Stimulated activated naive CD8-positive, alpha-beta T cell treated with anti-CD3 and anti-CD28 coated beads, Interleukin-15, amount 100 ng/mL, for 72 hours (primary cell): ENCODE measurements around the gene FGGY.
A peak's percentile ranks its signal among the peaks of the same experiment; 100 is the strongest.
"Not testable (repeated sequence)": the region's sequence is repeated elsewhere in the genome, so short reads cannot be mapped to it uniquely, and the experiment has no call there.

Source experiments
- ATAC-seq: fragments of 150-1000 bp; cut with Tn5 transposase; 2 replicates; pipeline ENCODE4 v1.10.0; 2021; ENCODE audit warnings: mild to moderate bottlenecking, moderate library complexity
- DNase-seq, 2 donors: peaks; one replicate each; pipeline ENCODE4 v3.0.0; 2021 to 2022
- H3K27ac Mint-ChIP-seq, 2 donors: one replicate each; pipeline ENCODE4 v1.8.0; 2022; ENCODE audit warnings: mild to moderate bottlenecking in 2 of 2, mixed read lengths in 2 of 2, moderate library complexity in 2 of 2
- H3K27me3 Mint-ChIP-seq: one replicate; pipeline ENCODE4 v1.8.0; 2022; ENCODE audit warnings: mixed read lengths
- H3K4me1 Mint-ChIP-seq: one replicate; pipeline ENCODE4 v1.8.0; 2022; ENCODE audit warnings: mild to moderate bottlenecking, mixed read lengths
- H3K4me3 Mint-ChIP-seq, 2 donors: one replicate each; pipeline ENCODE4 v1.8.0; 2022; ENCODE audit warnings: mild to moderate bottlenecking in 2 of 2, mixed read lengths in 2 of 2, moderate library complexity in 1 of 2
- H3K9me3 Mint-ChIP-seq, 2 donors: one replicate each; pipeline ENCODE4 v1.8.0; 2022; ENCODE audit warnings: mixed read lengths in 2 of 2

Gene FGGY

DNA sequence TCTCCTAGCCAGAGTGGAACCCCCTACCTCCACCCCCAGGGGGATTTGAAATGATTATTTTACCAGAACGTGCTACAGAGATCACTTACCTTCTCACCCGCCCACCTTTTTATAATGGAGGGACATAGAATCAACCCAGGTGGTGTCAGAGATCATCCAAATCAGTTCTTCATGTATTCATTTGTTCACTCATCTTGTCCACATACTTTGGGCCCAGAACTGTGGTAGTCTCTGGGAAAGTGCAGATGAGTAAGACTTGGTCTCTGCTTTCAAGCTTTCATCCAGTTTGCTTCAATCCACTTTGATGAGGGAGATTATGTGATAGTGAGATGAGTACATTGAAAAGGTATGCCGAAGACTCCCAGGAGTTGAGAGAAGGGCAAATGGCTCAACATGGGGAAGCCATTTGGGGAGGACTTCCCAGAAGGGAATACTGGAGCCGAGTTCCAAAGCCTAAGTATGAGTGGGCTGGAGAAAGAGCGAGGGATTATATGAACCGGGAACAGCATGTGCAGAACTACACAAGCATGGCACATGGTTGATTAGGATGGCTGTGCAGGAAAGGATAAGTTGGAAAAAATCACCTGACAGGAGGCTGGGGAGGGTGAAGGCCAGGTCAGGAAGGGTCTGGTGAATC lies 1.9 kb downstream of the FGGY start:
- Mint-ChIP-seq H3K27ac (no peak overlapping the region), H3K27me3 (no peaks in the 10 kb centered on the region), H3K4me3 (peak overlapping the region; percentile 93 to 98), H3K4me1 (peaks cover 24% of the 10 kb centered on the region), H3K9me3 (peaks cover 8 to 11% of the 10 kb centered on the region in 2 donors)
- ATAC-seq (no peak), DNase-seq (no peak)

GRCh38 chr1:59299670-59300069 lies 2.8 kb downstream of the FGGY start:
- Mint-ChIP-seq H3K9me3 (peaks cover 16 to 17% of the 10 kb centered on the region in 2 donors), H3K4me1 (peaks cover 24% of the 10 kb centered on the region)
- DNase-seq, H3K4me3 Mint-ChIP-seq, H3K27me3 Mint-ChIP-seq, H3K27ac Mint-ChIP-seq, ATAC-seq: not testable (repeated sequence)

DNA sequence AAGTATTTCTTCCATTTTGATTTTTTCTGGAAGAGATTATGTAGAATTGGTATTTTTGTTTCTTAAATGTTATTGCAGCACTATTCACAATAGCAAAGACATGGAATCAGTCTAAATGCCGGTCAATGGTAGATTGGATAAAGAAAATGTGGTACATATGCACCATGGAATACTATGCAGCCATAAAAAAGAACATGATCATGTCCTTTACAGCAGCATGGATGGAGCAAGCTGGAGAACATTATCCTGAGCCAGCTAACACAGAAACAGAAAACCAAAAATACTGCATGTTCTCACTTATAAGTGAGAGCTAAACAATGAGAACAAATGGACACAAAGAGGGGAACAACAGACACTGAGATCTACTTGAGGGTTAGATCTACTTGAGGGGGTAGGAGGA lies 5.4 kb downstream of the FGGY start:
- no peak for ATAC-seq
- no peak overlapping the region for H3K4me3 Mint-ChIP-seq
- peaks cover 16% of the 10 kb centered on the region for H3K4me1 Mint-ChIP-seq
- H3K27ac Mint-ChIP-seq = no peak overlapping the region
- DNase-seq = no peak
- peaks cover 38 to 39% of the 10 kb centered on the region in 2 donors for H3K9me3 Mint-ChIP-seq
- H3K27me3 Mint-ChIP-seq = no peaks in the 10 kb centered on the region

- H3K27ac Mint-ChIP-seq = no peak overlapping the region
- peaks cover 38 to 39% of the 10 kb centered on the region in 2 donors for H3K9me3 Mint-ChIP-seq
- peaks cover 19% of the 10 kb centered on the region for H3K4me1 Mint-ChIP-seq
- no peak for DNase-seq
- H3K4me3 Mint-ChIP-seq = no peak overlapping the region
- H3K27me3 Mint-ChIP-seq = no peaks in the 10 kb centered on the region
- no peak for ATAC-seq
Measured at GRCh38 chr1:59302871-59303270, 6.0 kb downstream of the FGGY start.

- Mint-ChIP-seq H3K27me3 (no peaks in the 10 kb centered on the region), H3K4me3 (no peak overlapping the region), H3K27ac (peak overlapping the region in 1 of 2 donors; percentile 47), H3K4me1 (peaks cover 13% of the 10 kb centered on the region), H3K9me3 (peaks cover 30 to 32% of the 10 kb centered on the region in 2 donors)
- ATAC-seq (no peak), DNase-seq (no peak)
Measured at GRCh38 chr1:59305188-59305587, 8.3 kb downstream of the FGGY start.

DNA sequence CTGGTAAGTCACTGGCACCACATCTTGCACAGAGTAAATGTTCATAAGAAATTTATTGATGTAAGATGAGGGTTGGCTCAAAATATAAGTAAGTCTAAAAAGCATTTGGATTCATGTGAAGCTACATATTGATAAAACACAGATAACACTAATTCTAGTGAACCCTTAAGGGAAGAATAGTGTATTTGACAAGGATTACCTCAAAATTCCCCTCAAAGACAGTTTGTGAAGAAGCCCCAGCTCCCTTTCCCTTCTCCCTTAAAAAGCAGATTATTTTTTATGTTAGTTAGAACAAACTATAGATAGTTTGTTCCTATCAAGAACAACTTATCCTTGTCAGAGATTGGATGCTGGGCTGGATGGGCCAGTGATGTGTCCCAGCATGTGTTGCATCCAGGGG lies 10.7 kb downstream of the FGGY start:
- ATAC-seq = no peak
- peaks cover 18% of the 10 kb centered on the region for H3K4me1 Mint-ChIP-seq
- H3K27ac Mint-ChIP-seq = no peak overlapping the region
- DNase-seq = no peak
- H3K27me3 Mint-ChIP-seq = no peaks in the 10 kb centered on the region
- no peak overlapping the region for H3K4me3 Mint-ChIP-seq
- peaks cover 35 to 37% of the 10 kb centered on the region in 2 donors for H3K9me3 Mint-ChIP-seq

GRCh38 chr1:59308839-59309238 lies 11.9 kb downstream of the FGGY start:
- peaks cover 18% of the 10 kb centered on the region for H3K4me1 Mint-ChIP-seq
- ATAC-seq = no peak

DNA sequence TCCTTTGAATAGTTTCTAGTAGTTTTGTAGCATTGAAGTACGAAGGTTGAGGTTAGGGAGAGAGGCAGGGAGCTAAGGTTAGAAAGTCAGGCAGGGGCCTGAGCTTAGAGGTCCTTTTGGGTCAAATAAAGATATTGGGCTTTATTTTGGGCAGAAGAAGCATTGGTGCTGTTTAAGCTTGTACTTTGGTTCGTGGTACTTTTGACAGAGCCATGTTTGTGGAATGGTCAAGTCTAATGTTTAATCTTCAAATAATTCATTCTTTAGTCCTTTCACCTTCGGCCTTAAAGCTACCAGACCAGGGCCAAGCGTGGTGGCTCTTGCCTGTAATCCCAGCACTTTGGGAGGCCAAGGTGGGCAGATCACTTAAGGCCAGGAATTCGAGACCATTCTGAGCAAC lies 12.5 kb downstream of the FGGY start:
- H3K4me1 Mint-ChIP-seq = peaks cover 22% of the 10 kb centered on the region
- peak overlapping the region; percentile 43 to 88 for H3K27ac Mint-ChIP-seq
- DNase-seq = no peak

More at GRCh38 chr1:59308839-59309238, 11.9 kb downstream of the FGGY start:
- Mint-ChIP-seq H3K4me3 (no peak overlapping the region), H3K27me3 (no peaks in the 10 kb centered on the region), H3K27ac (peak overlapping the region; percentile 43 to 88), H3K9me3 (peaks cover 35 to 46% of the 10 kb centered on the region in 2 donors)
- DNase-seq = no peak

DNA sequence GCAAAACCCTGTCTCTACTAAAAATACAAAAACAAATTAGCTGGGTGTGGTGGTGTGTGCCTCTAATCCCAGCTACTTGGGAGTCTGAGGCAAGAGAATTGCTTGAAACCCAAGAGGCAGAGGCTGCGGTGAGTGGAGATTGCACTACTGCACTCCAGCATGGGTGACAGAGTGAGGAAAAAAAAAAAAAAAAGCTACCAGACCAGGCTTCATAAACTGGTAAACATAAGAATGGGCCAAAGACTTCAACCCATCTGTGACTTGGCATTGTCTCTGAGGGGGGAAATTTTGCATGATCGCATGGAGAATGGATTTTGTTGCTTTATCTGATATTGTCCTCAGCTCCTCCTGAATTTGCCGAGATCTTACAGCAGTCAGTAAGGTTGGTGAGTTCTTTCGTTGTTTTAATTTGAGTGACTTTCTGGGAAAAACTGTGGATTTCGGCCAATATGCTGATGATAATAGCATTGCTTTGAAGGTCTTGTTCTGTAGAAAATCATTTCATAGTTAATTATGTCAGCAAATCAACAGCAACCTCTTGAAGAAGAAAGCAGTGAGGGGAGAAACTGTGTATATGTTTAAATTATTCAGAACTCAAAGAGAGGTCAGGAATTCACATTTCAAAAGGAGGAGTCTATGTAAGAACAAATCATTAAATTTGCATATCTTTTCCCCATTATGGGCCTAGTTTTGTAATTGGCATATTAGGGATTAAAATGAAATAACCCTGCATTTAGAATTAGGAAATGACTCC lies 13.1 kb downstream of the FGGY start:
- H3K27me3 Mint-ChIP-seq = no peaks in the 10 kb centered on the region
- no peak overlapping the region for H3K4me3 Mint-ChIP-seq
- H3K4me1 Mint-ChIP-seq = peaks cover 28% of the 10 kb centered on the region
- DNase-seq (no peak), ATAC-seq (no peak)
- H3K9me3 Mint-ChIP-seq = peaks cover 26 to 35% of the 10 kb centered on the region in 2 donors
- H3K27ac Mint-ChIP-seq = no peak overlapping the region

More for the DNA sequence above, 12.5 kb downstream of the FGGY start:
- no peak for ATAC-seq
- Mint-ChIP-seq H3K4me3 (no peak overlapping the region), H3K9me3 (peaks cover 30 to 40% of the 10 kb centered on the region in 2 donors), H3K27me3 (no peaks in the 10 kb centered on the region)

DNA sequence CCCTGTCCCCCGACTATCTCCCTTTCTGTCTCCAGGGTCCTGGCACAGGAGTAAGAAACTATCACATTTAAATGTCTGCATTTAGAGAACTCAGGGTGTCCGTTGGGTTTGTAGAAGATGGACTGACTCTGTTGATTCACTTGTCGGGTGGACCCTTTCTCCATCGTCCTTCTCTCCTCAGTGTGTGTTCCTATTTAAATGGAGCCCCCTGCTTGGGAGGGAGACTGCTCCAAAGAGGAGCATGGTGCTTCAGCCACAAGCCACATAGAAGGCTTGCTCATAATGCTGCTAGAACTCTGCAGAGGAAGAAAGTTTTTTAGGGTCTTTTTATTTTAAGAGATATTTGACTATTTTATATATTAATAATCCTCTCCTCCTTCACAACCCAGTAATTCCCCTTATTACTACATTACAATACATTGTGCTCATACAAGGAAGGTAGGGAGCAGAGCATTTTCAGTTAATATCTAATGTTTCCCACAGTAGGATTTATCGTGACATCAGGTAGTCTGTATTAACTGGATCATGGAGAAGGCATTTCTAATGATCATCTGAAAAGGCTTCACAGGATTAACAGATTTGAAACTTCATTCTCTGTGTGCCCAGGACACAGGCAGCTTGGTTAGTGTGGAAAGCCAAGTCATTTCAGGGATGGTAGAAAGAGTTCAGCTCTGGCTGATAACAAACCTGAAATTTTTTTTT lies 13.8 kb downstream of the FGGY start:
- Mint-ChIP-seq H3K9me3 (peaks cover 20 to 27% of the 10 kb centered on the region in 2 donors), H3K4me1 (peaks cover 35% of the 10 kb centered on the region), H3K4me3 (no peak overlapping the region), H3K27ac (no peak overlapping the region), H3K27me3 (no peaks in the 10 kb centered on the region)
- DNase-seq (no peak), ATAC-seq (no peak)

- Mint-ChIP-seq H3K27ac (peak overlapping the region in 1 of 2 donors; percentile 62), H3K4me3 (peak overlapping the region in 1 of 2 donors; percentile 4), H3K9me3 (peaks cover 8 to 15% of the 10 kb centered on the region in 2 donors), H3K4me1 (peaks cover 42% of the 10 kb centered on the region), H3K27me3 (no peaks in the 10 kb centered on the region)
- DNase-seq (no peak), ATAC-seq (no peak)
Measured at GRCh38 chr1:59314776-59315528, 18.1 kb downstream of the FGGY start.

- DNase-seq (no peak), ATAC-seq (no peak)
- Mint-ChIP-seq H3K27me3 (no peaks in the 10 kb centered on the region), H3K9me3 (peaks cover 8 to 15% of the 10 kb centered on the region in 2 donors), H3K27ac (peak overlapping the region in 1 of 2 donors; percentile 62), H3K4me1 (peaks cover 42% of the 10 kb centered on the region), H3K4me3 (peak overlapping the region in 1 of 2 donors; percentile 4)
Measured at GRCh38 chr1:59315529-59316463, 18.9 kb downstream of the FGGY start.

DNA sequence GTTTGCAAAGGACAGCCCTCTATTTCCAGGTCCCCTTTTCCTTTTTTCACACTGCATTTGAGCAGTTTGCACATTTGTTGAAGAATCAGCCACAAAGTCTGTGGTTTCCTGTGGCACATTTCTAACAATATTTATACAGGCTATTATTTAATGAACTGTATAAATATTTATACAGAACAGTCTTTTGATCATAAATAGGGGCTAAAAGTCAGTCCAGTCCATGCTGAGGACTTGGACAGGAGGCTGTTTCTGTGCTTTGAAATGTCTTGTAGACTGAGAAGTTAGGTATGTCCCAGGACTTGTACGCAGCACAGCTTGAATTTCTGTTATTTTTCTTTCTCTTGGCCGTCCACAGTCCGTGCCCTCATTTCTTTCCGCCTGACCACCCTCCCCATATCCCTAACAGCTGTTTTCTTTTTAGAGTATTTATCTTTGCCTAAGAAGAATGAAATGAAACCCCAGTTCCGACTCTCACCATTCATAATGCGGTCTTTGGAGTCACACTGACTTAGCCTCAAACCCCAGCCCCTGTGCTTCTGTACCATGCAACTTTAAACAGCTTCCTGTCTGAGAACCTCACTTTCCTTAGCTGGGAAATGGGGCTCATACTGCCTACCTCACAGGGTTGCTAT lies 19.7 kb downstream of the FGGY start:
- ATAC-seq = peak; percentile 37
- DNase-seq = no peak
- Mint-ChIP-seq H3K27ac (no peak overlapping the region), H3K27me3 (no peaks in the 10 kb centered on the region), H3K9me3 (peaks cover 5 to 15% of the 10 kb centered on the region in 2 donors), H3K4me3 (peak overlapping the region in 1 of 2 donors; percentile 27), H3K4me1 (peaks cover 42% of the 10 kb centered on the region)

DNA sequence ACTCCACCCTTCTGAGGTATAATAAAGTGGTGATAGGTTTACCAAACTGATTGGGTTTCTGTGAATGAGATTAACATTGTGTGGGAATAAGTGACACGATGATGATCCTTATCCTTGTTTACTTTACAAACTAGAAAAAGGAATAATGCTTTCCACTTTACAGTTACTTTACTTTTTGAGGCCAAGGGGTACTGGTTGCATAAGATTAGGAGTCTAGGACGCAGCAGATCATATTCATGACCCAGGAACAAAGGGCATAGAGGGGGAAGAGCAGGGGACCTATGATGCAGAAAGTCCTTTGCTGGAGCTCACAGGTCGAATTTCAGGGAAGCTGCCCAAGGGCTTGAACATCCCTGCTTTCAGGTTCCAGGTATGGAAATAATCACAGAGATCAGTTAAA lies 20.4 kb downstream of the FGGY start:
- peak overlapping the region in 1 of 2 donors; percentile 10 for H3K27ac Mint-ChIP-seq

More for the DNA sequence above, 20.4 kb downstream of the FGGY start:
- no peak for DNase-seq
- H3K4me3 Mint-ChIP-seq = no peak overlapping the region
- H3K27me3 Mint-ChIP-seq = no peaks in the 10 kb centered on the region
- peaks cover 2 to 12% of the 10 kb centered on the region in 2 donors for H3K9me3 Mint-ChIP-seq
- ATAC-seq = no peak
- peaks cover 37% of the 10 kb centered on the region for H3K4me1 Mint-ChIP-seq
